ENCODE results near the gene IZUMO3.
"Not testable (repeated sequence)": the region's sequence is repeated elsewhere in the genome, so short reads cannot be mapped to it uniquely, and the experiment has no call there.

IZUMO3 gene

GRCh38 chr9:24587883-24588282, 42.2 kb upstream of the IZUMO3 start:
- Histone ChIP-seq H3K9me2 (replicated peaks; ENCODE audit: insufficient read depth, low read length) (no peaks in the 10 kb centered on the region), H3K4me2 (ENCODE audit: low read depth, low read length, poor library complexity, severe bottlenecking) (no peak overlapping the region), H3K9me3 (ENCODE audit: insufficient read depth, low read length) (no peaks in the 10 kb centered on the region)

GRCh38 chr9:24582146-24583126, 36.7 kb upstream of the IZUMO3 start:
- Histone ChIP-seq H3K9ac (ENCODE audit: low read length) (no peak overlapping the region), H3K9me2 (replicated peaks; ENCODE audit: insufficient read depth, low read length) (no peaks in the 10 kb centered on the region), H3K4me2 (ENCODE audit: low read depth, low read length, poor library complexity, severe bottlenecking) (no peak overlapping the region), H4K20me1 (ENCODE audit: low read depth, low read length) (no peaks in the 10 kb centered on the region), H2AFZ (ENCODE audit: low read depth, low read length, severe bottlenecking) (no peak overlapping the region), H3F3A (ENCODE audit: insufficient read depth) (no peaks in the 10 kb centered on the region), H3K4me3 (ENCODE audit: insufficient read depth, low read length, poor library complexity, severe bottlenecking) (no peak overlapping the region), H3K9me3 (ENCODE audit: insufficient read depth, low read length) (no peaks in the 10 kb centered on the region), H3K27ac (ENCODE audit: low read depth, low read length) (no peak overlapping the region), H3K36me3 (ENCODE audit: low read length) (no peaks in the 10 kb centered on the region), H3K79me2 (ENCODE audit: insufficient read depth, low read length) (no peaks in the 10 kb centered on the region), H3K27me3 (ENCODE audit: low read length) (no peaks in the 10 kb centered on the region)
- TF ChIP-seq CTCF (IDR thresholded peaks at IDR 0.05; ENCODE audit: insufficient read depth, low read length, poor library complexity, severe bottlenecking) (no peak), EZH2phosphoT487 (conservative IDR thresholded peaks at IDR 0.05; ENCODE audit: low read length) (no peak)

More at GRCh38 chr9:24587883-24588282, 42.2 kb upstream of the IZUMO3 start:
- H3K9ac ChIP-seq (ENCODE audit: low read length): no peak overlapping the region
- H3K4me3 ChIP-seq (ENCODE audit: insufficient read depth, low read length, poor library complexity, severe bottlenecking): no peak overlapping the region
- TF ChIP-seq EZH2phosphoT487 (conservative IDR thresholded peaks at IDR 0.05; ENCODE audit: low read length): no peak
- no peak for TF ChIP-seq CTCF (IDR thresholded peaks at IDR 0.05; ENCODE audit: insufficient read depth, low read length, poor library complexity, severe bottlenecking)
- H4K20me1 ChIP-seq (ENCODE audit: low read depth, low read length): no peaks in the 10 kb centered on the region
- H3F3A ChIP-seq (ENCODE audit: insufficient read depth): no peaks in the 10 kb centered on the region
- no peaks in the 10 kb centered on the region for H3K27me3 ChIP-seq (ENCODE audit: low read length)
- H2AFZ ChIP-seq (ENCODE audit: low read depth, low read length, severe bottlenecking): no peak overlapping the region
- no peaks in the 10 kb centered on the region for H3K79me2 ChIP-seq (ENCODE audit: insufficient read depth, low read length)
- H3K36me3 ChIP-seq (ENCODE audit: low read length): no peaks in the 10 kb centered on the region
- no peak overlapping the region for H3K27ac ChIP-seq (ENCODE audit: low read depth, low read length)

- H3F3A ChIP-seq (ENCODE audit: insufficient read depth); H2AFZ ChIP-seq (ENCODE audit: low read depth, low read length, severe bottlenecking); H3K4me3 ChIP-seq (ENCODE audit: insufficient read depth, low read length, poor library complexity, severe bottlenecking); H3K27ac ChIP-seq (ENCODE audit: low read depth, low read length); H3K9me2 ChIP-seq (replicated peaks; ENCODE audit: insufficient read depth, low read length); H4K20me1 ChIP-seq (ENCODE audit: low read depth, low read length); H3K27me3 ChIP-seq (ENCODE audit: low read length); H3K36me3 ChIP-seq (ENCODE audit: low read length); H3K79me2 ChIP-seq (ENCODE audit: insufficient read depth, low read length); H3K4me2 ChIP-seq (ENCODE audit: low read depth, low read length, poor library complexity, severe bottlenecking); H3K9me3 ChIP-seq (ENCODE audit: insufficient read depth, low read length); H3K9ac ChIP-seq (ENCODE audit: low read length): not testable (repeated sequence)
These were observed 34.3 kb upstream of the IZUMO3 start for GRCh38 chr9:24580005-24580404.

GRCh38 chr9:24572406-24572805, 26.7 kb upstream of the IZUMO3 start:
- no peak overlapping the region for H2AFZ ChIP-seq (ENCODE audit: low read depth, low read length, severe bottlenecking)
- no peaks in the 10 kb centered on the region for H3K9me2 ChIP-seq (replicated peaks; ENCODE audit: insufficient read depth, low read length)
- H3K27me3 ChIP-seq (ENCODE audit: low read length): no peaks in the 10 kb centered on the region
- H3K4me2 ChIP-seq (ENCODE audit: low read depth, low read length, poor library complexity, severe bottlenecking): no peak overlapping the region
- H3K36me3 ChIP-seq (ENCODE audit: low read length): no peaks in the 10 kb centered on the region
- no peaks in the 10 kb centered on the region for H4K20me1 ChIP-seq (ENCODE audit: low read depth, low read length)
- no peak overlapping the region for H3K9ac ChIP-seq (ENCODE audit: low read length)
- no peak overlapping the region for H3K4me3 ChIP-seq (ENCODE audit: insufficient read depth, low read length, poor library complexity, severe bottlenecking)
- no peaks in the 10 kb centered on the region for H3K79me2 ChIP-seq (ENCODE audit: insufficient read depth, low read length)
- no peak for TF ChIP-seq EZH2phosphoT487 (conservative IDR thresholded peaks at IDR 0.05; ENCODE audit: low read length)
- no peak for TF ChIP-seq CTCF (IDR thresholded peaks at IDR 0.05; ENCODE audit: insufficient read depth, low read length, poor library complexity, severe bottlenecking)
- H3F3A ChIP-seq (ENCODE audit: insufficient read depth): no peaks in the 10 kb centered on the region
- no peaks in the 10 kb centered on the region for H3K9me3 ChIP-seq (ENCODE audit: insufficient read depth, low read length)
- no peak overlapping the region for H3K27ac ChIP-seq (ENCODE audit: low read depth, low read length)

All from SU-DHL-6 (cell line).